Measurements from ENCODE around the gene RNF212.

DNA sequence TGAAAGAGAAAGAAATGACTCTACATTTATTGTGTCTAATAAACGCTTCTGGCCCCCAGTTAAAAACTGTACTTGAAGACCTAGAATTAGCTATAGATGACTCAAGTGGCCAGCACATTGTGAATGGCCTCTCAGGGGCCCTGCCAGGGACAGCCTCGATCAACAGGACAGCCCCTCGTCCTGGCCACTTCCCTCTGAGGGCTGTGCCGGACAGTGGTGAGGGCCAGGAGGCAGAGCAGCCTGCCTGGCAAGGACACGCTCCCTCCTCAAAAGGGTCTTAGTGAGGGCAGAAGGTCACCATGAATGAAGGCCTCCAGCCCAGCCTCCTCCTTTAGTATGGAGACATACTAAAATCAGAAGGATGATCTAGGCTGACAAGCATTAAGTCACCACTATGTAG is 16.5 kb downstream of the RNF212 start:
- TF ChIP-seq POU5F1 (IDR thresholded peaks at IDR 0.05; ENCODE audit: borderline replicate concordance, low read depth, low read length, partially characterized antibody) (no peak), SOX6 (IDR thresholded peaks at IDR 0.05) (no peak), EZH2 (IDR thresholded peaks at IDR 0.05; ENCODE audit: borderline replicate concordance, low read depth, low read length) (no peak), RFX5 (IDR thresholded peaks at IDR 0.05; ENCODE audit: low read depth, low read length) (no peak)
- TF ChIP-seq, protein P1, sequence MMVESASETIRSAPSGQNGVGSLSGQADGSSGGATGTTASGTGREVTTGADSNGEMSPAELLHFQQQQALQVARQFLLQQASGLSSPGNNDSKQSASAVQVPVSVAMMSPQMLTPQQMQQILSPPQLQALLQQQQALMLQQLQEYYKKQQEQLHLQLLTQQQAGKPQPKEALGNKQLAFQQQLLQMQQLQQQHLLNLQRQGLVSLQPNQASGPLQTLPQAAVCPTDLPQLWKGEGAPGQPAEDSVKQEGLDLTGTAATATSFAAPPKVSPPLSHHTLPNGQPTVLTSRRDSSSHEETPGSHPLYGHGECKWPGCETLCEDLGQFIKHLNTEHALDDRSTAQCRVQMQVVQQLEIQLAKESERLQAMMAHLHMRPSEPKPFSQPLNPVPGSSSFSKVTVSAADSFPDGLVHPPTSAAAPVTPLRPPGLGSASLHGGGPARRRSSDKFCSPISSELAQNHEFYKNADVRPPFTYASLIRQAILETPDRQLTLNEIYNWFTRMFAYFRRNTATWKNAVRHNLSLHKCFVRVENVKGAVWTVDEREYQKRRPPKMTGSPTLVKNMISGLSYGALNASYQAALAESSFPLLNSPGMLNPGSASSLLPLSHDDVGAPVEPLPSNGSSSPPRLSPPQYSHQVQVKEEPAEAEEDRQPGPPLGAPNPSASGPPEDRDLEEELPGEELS (CRISPR knock-in tag; IDR thresholded peaks at IDR 0.05; ENCODE audit: borderline replicate concordance): no peak
- TF ChIP-seq, protein P2, sequence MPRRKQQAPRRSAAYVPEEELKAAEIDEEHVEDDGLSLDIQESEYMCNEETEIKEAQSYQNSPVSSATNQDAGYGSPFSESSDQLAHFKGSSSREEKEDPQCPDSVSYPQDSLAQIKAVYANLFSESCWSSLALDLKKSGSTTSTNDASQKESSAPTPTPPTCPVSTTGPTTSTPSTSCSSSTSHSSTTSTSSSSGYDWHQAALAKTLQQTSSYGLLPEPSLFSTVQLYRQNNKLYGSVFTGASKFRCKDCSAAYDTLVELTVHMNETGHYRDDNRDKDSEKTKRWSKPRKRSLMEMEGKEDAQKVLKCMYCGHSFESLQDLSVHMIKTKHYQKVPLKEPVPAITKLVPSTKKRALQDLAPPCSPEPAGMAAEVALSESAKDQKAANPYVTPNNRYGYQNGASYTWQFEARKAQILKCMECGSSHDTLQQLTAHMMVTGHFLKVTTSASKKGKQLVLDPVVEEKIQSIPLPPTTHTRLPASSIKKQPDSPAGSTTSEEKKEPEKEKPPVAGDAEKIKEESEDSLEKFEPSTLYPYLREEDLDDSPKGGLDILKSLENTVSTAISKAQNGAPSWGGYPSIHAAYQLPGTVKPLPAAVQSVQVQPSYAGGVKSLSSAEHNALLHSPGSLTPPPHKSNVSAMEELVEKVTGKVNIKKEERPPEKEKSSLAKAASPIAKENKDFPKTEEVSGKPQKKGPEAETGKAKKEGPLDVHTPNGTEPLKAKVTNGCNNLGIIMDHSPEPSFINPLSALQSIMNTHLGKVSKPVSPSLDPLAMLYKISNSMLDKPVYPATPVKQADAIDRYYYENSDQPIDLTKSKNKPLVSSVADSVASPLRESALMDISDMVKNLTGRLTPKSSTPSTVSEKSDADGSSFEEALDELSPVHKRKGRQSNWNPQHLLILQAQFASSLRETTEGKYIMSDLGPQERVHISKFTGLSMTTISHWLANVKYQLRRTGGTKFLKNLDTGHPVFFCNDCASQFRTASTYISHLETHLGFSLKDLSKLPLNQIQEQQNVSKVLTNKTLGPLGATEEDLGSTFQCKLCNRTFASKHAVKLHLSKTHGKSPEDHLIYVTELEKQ (CRISPR knock-in tag; IDR thresholded peaks at IDR 0.05): no peak
- TF ChIP-seq, protein P3, sequence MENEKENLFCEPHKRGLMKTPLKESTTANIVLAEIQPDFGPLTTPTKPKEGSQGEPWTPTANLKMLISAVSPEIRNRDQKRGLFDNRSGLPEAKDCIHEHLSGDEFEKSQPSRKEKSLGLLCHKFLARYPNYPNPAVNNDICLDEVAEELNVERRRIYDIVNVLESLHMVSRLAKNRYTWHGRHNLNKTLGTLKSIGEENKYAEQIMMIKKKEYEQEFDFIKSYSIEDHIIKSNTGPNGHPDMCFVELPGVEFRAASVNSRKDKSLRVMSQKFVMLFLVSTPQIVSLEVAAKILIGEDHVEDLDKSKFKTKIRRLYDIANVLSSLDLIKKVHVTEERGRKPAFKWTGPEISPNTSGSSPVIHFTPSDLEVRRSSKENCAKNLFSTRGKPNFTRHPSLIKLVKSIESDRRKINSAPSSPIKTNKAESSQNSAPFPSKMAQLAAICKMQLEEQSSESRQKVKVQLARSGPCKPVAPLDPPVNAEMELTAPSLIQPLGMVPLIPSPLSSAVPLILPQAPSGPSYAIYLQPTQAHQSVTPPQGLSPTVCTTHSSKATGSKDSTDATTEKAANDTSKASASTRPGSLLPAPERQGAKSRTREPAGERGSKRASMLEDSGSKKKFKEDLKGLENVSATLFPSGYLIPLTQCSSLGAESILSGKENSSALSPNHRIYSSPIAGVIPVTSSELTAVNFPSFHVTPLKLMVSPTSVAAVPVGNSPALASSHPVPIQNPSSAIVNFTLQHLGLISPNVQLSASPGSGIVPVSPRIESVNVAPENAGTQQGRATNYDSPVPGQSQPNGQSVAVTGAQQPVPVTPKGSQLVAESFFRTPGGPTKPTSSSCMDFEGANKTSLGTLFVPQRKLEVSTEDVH (IDR thresholded peaks at IDR 0.05; ENCODE audit: low read depth, partially characterized antibody): no peak
- TF ChIP-seq, protein P4, sequence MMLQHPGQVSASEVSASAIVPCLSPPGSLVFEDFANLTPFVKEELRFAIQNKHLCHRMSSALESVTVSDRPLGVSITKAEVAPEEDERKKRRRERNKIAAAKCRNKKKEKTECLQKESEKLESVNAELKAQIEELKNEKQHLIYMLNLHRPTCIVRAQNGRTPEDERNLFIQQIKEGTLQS (IDR thresholded peaks at IDR 0.05): no peak
- TF ChIP-seq, protein P4 (CRISPR knock-in tag; conservative IDR thresholded peaks at IDR 0.05): no peak
- TF ChIP-seq, protein P5, sequence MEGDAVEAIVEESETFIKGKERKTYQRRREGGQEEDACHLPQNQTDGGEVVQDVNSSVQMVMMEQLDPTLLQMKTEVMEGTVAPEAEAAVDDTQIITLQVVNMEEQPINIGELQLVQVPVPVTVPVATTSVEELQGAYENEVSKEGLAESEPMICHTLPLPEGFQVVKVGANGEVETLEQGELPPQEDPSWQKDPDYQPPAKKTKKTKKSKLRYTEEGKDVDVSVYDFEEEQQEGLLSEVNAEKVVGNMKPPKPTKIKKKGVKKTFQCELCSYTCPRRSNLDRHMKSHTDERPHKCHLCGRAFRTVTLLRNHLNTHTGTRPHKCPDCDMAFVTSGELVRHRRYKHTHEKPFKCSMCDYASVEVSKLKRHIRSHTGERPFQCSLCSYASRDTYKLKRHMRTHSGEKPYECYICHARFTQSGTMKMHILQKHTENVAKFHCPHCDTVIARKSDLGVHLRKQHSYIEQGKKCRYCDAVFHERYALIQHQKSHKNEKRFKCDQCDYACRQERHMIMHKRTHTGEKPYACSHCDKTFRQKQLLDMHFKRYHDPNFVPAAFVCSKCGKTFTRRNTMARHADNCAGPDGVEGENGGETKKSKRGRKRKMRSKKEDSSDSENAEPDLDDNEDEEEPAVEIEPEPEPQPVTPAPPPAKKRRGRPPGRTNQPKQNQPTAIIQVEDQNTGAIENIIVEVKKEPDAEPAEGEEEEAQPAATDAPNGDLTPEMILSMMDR (IDR thresholded peaks at IDR 0.05 in 2 of 3, conservative IDR thresholded peaks at IDR 0.05 in 1 of 3; ENCODE audit: insufficient read depth in 2 of 3, low read depth in 1 of 3, low read length in 3 of 3): no peak
- TF ChIP-seq, protein P6, sequence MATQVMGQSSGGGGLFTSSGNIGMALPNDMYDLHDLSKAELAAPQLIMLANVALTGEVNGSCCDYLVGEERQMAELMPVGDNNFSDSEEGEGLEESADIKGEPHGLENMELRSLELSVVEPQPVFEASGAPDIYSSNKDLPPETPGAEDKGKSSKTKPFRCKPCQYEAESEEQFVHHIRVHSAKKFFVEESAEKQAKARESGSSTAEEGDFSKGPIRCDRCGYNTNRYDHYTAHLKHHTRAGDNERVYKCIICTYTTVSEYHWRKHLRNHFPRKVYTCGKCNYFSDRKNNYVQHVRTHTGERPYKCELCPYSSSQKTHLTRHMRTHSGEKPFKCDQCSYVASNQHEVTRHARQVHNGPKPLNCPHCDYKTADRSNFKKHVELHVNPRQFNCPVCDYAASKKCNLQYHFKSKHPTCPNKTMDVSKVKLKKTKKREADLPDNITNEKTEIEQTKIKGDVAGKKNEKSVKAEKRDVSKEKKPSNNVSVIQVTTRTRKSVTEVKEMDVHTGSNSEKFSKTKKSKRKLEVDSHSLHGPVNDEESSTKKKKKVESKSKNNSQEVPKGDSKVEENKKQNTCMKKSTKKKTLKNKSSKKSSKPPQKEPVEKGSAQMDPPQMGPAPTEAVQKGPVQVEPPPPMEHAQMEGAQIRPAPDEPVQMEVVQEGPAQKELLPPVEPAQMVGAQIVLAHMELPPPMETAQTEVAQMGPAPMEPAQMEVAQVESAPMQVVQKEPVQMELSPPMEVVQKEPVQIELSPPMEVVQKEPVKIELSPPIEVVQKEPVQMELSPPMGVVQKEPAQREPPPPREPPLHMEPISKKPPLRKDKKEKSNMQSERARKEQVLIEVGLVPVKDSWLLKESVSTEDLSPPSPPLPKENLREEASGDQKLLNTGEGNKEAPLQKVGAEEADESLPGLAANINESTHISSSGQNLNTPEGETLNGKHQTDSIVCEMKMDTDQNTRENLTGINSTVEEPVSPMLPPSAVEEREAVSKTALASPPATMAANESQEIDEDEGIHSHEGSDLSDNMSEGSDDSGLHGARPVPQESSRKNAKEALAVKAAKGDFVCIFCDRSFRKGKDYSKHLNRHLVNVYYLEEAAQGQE (IDR thresholded peaks at IDR 0.05; ENCODE audit: borderline replicate concordance): no peak
- TF ChIP-seq, protein P6 (CRISPR knock-in tag; IDR thresholded peaks at IDR 0.05; ENCODE audit: low read depth): no peak

Measured in K562 (cell line).